Heart right ventricle (tissue), 16 donors: Measurements from ENCODE around the gene NLRC5. TPM values are rescaled to one million over a fixed set of nuclear protein-coding genes. Genes with fewer than 3 reads are reported as not detected.

Source experiments
- ATAC-seq, 8 donors: fragments of 200-7000 bp; cut with Tn5 transposase; one replicate each; pipeline ENCODE4 v1.9.1; 2020; ENCODE audit warnings: mild to moderate bottlenecking in 8 of 8, moderate library complexity in 8 of 8, moderate number of reproducible peaks in 1 of 8
- DNase-seq, 2 donors: peaks; one replicate each; pipeline ENCODE4 v3.0.0-alpha.2; 2020
- H3K27ac ChIP-seq, 10 donors: fragments of 200-600 bp; sonication (generic) in 2 of 10; one replicate each; pipeline versions ENCODE4 v1.5.0 to v1.8.0; 2020 to 2022; ENCODE audit warnings: mild to moderate bottlenecking in 3 of 10
- H3K27me3 ChIP-seq, 7 donors: fragments of 200-600 bp; one replicate each; pipeline ENCODE4 v1.8.0; 2021 to 2022; ENCODE audit warnings: mild to moderate bottlenecking in 2 of 7
- H3K36me3 ChIP-seq, 9 donors: fragments of 200-600 bp; sonication (generic) in 1 of 9; one replicate each; pipeline versions ENCODE4 v1.5.0 to v1.8.0; 2020 to 2022; ENCODE audit warnings: mild to moderate bottlenecking in 2 of 9
- H3K4me1 ChIP-seq, 9 donors: fragments of 200-600 bp; sonication (generic) in 1 of 9; one replicate each; pipeline versions ENCODE4 v1.5.0 to v1.8.0; 2020 to 2022; ENCODE audit warnings: mild to moderate bottlenecking in 4 of 9
- H3K4me3 ChIP-seq, 10 donors: fragments of 200-600 bp; sonication (generic) in 2 of 10; one replicate each; pipeline versions ENCODE4 v1.5.0 to v1.8.0; 2020 to 2022; ENCODE audit warnings: mild to moderate bottlenecking in 7 of 10, moderate library complexity in 2 of 10
- H3K9me3 ChIP-seq, 11 donors: fragments of 200-600 bp in 10 of 11; sonication (generic) in 2 of 11; one replicate each; pipeline versions ENCODE4 v1.5.0 to v1.8.0; 2013 to 2022; ENCODE audit warnings: mild to moderate bottlenecking in 2 of 11, control low read depth in 1 of 11, moderate library complexity in 1 of 11
- CTCF ChIP-seq, 9 donors: fragments of 200-600 bp; sonication (generic) in 2 of 9; IDR thresholded peaks; one replicate each; pipeline versions ENCODE4 v1.5.0 to v1.8.0; 2021 to 2022; ENCODE audit warnings: antibody characterized with exemption in 9 of 9, mild to moderate bottlenecking in 5 of 9, moderate library complexity in 1 of 9
- WGBS, 2 donors: extraction: QIAGEN DNeasy Blood & Tissue Kit; methylation state at CpG; one replicate each; pipeline ENCODE4 v1.1.7; 2013; ENCODE audit warnings: inconsistent platforms in 1 of 2; 5-methylcytosine and 5-hydroxymethylcytosine counted together
- intact Hi-C, 10 donors: fragments of 100-400 bp; cut with DNase I; formaldehyde crosslinking; loops; one replicate each; pipeline versions ENCODE4 v1.11.1 to v1.14.2; 2022
- polyA plus RNA-seq, 2 donors: library from polyadenylated mRNA; stranded (reverse); fragments of 200-250 nt; gene quantifications; one replicate each; pipeline ENCODE4 v1.2.3, GENCODE V29; 2013
- total RNA-seq, 10 donors: library from RNA; stranded (reverse); fragmentation: NEBNext Ultra II Directional in 3 of 10; extraction: Animal tissue kit (Norgen Biotek cat#: 25700) in 3 of 10; gene quantifications; one replicate each; pipeline versions ENCODE4 v1.2.1 to v1.2.4, GENCODE V29; 2021 to 2023
- donor health status: Arrhythmogenic right ventricular cardiomyopathy.
- donor health status: ischemic (EF 13 %, LVEDD 7.1; RV severe dilation, severe dysfunction).
- donor health status: healthy with polysubstance abuse.
- donor health status: DM: no; HTN: yes; CAD: no.
- donor health status: DM: no; HTN: no; CAD: no.
- donor health status: ischemic (EF 25% LVEDD 6.9; RV normal size, moderate dysfunction).
- donor health status: ischemic (EF 25% LVEDD 5.7; RV mildly dilated, moderate dysfunction).
- donor health status: healthy.
- donor health status: DM: yes; HTN: yes; CAD: no.
- donor health status: Ischemic cardiomyopathy.
- donor health status: ischemic (EF 35%, LVEDD 5.7; RV mildly dilated, moderate dysfunction).
- donor health status: nonischemic (EF 11% LVEDD 7.7; RV severe dilation, severe dysfunction).
- donor health status: DM: yes; HTN: yes; CAD: no.
- donor health status: PGD.
- donor health status: ischemic (EF 29% LVEDD 5.4; RV normal size, mild dysfunction).
- donor health status: nonischemic (EF 23%, LVEDD 6.1; RV moderate dilation, normal function).

Gene NLRC5
- total and polyA plus RNA-seq, 12 donors = 6.2 to 49.6 (median 13.5) TPM

GRCh38 chr16:57053206-57053605 is 63.8 kb downstream of the NLRC5 start:
- Histone ChIP-seq H3K27me3 (no peaks in the 10 kb centered on the region), H3K4me1 (no peaks in the 10 kb centered on the region), H3K36me3 (peaks cover 0 to 100% (median 4%) of the 10 kb centered on the region in 9 donors), H3K4me3 (no peak overlapping the region), H3K9me3 (no peaks in the 10 kb centered on the region), H3K27ac (no peak overlapping the region)
- no peak for TF ChIP-seq CTCF (IDR thresholded peaks at IDR 0.05)
- WGBS, 2 donors = 89 to 94% methylated on average over 9 of the region's 9 CpGs
- DNase-seq (no peak), ATAC-seq (no peak)
- intact Hi-C loops = no loop called here

- DNase-seq (no peak), ATAC-seq (no peak)
- no peaks in the 10 kb centered on the region for H3K9me3 ChIP-seq
- intact Hi-C loops = no loop called here
- peaks cover 0 to 100% (median 4%) of the 10 kb centered on the region in 9 donors for H3K36me3 ChIP-seq
- 88 to 93% methylated on average over 5 of the region's 5 CpGs for WGBS, 2 donors
- no peak overlapping the region for H3K4me3 ChIP-seq
- H3K4me1 ChIP-seq = no peaks in the 10 kb centered on the region
- H3K27ac ChIP-seq = no peak overlapping the region
- no peaks in the 10 kb centered on the region for H3K27me3 ChIP-seq
- no peak for TF ChIP-seq CTCF (IDR thresholded peaks at IDR 0.05)
Observed at GRCh38 chr16:57054338-57054737, 65.0 kb downstream of the NLRC5 start.

- 78 to 88% methylated on average over 7 of the region's 7 CpGs for WGBS, 2 donors
Observed at GRCh38 chr16:57054771-57055170, 65.4 kb downstream of the NLRC5 start.

GRCh38 chr16:57055671-57056070 is 66.3 kb downstream of the NLRC5 start:
- no peak overlapping the region for H3K4me3 ChIP-seq
- H3K27me3 ChIP-seq = no peaks in the 10 kb centered on the region
- WGBS, 2 donors = 85 to 86% methylated on average over 6 of the region's 6 CpGs
- intact Hi-C loops = no loop called here
- H3K36me3 ChIP-seq = peaks cover 0 to 98% (median 4%) of the 10 kb centered on the region in 9 donors
- ATAC-seq (no peak), DNase-seq (no peak)
- no peak for TF ChIP-seq CTCF (IDR thresholded peaks at IDR 0.05)
- no peaks in the 10 kb centered on the region for H3K9me3 ChIP-seq
- H3K27ac ChIP-seq = no peak overlapping the region
- peaks cover 0 to 4% (median 2%) of the 10 kb centered on the region in 9 donors for H3K4me1 ChIP-seq

More at GRCh38 chr16:57054771-57055170, 65.4 kb downstream of the NLRC5 start:
- Histone ChIP-seq H3K27me3 (no peaks in the 10 kb centered on the region), H3K4me3 (no peak overlapping the region), H3K36me3 (peaks cover 0 to 100% (median 4%) of the 10 kb centered on the region in 9 donors), H3K9me3 (no peaks in the 10 kb centered on the region), H3K27ac (no peak overlapping the region), H3K4me1 (no peaks in the 10 kb centered on the region)
- intact Hi-C loops = no loop called here
- ATAC-seq (no peak), DNase-seq (no peak)
- no peak for TF ChIP-seq CTCF (IDR thresholded peaks at IDR 0.05)
